GM06990 (cell line): ENCODE data around the gene KCNIP1.

Experiments
- DNase-seq: peaks from one replicate; pipeline ENCODE4 v3.0.0-alpha.2; 2011; ENCODE audit not compliant: insufficient read length; ENCODE audit errors: extremely low read depth
- H3K27me3 ChIP-seq: replicated peaks from 2 replicates; pipeline ENCODE4 v1.6.0; 2011; ENCODE audit warnings: low read length; ENCODE audit not compliant: control insufficient read depth, insufficient read depth
- H3K36me3 ChIP-seq: 2 replicates; pipeline ENCODE4 v1.5.1; 2011; ENCODE audit warnings: low read length; ENCODE audit not compliant: control insufficient read depth, insufficient read depth
- H3K4me3 ChIP-seq: replicated peaks from 2 replicates; pipeline ENCODE4 v1.5.1; 2011; ENCODE audit warnings: low read depth, mild to moderate bottlenecking, control low read depth, low read length
- CTCF ChIP-seq: IDR thresholded peaks from 2 replicates; pipeline ENCODE4 v1.5.1; 2011; ENCODE audit warnings: low read length, control low read depth, mild to moderate bottlenecking, inconsistent platforms; ENCODE audit not compliant: insufficient read depth, poor library complexity, severe bottlenecking

KCNIP1 gene

GRCh38 chr5:170740551-170741205 lies 236.9 kb downstream of the KCNIP1 start:
- H3K4me3 ChIP-seq = no peak overlapping the region
- no peak for DNase-seq
- H3K27me3 ChIP-seq = no peaks in the 10 kb centered on the region; the same call in none of the 2 replicates
- H3K36me3 ChIP-seq = no peaks in the 10 kb centered on the region
- no peak for TF ChIP-seq CTCF

DNA sequence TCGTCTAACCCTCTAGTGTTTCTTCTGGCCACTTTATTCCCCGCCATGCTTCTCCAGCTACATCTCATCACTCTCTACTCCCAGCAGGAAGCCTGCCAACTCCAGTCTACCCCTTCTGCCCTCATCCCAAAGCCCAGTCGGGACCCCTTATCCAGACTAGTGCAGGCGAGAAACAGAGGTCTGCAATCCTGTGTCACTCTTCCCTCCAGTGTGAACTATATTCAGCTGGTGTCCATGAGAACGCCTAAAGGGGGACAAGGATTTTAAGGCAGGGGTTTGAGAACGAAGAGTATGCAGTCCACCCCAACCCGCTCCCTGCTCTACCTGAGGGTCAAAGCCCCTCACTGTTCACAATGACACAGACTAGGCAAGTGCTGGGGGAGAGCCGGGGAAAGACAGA lies 238.0 kb downstream of the KCNIP1 start:
- Histone ChIP-seq H3K4me3 (no peak overlapping the region), H3K36me3 (no peaks in the 10 kb centered on the region), H3K27me3 (no peaks in the 10 kb centered on the region; the same call in none of the 2 replicates)
- no peak for DNase-seq
- TF ChIP-seq CTCF = no peak

DNA sequence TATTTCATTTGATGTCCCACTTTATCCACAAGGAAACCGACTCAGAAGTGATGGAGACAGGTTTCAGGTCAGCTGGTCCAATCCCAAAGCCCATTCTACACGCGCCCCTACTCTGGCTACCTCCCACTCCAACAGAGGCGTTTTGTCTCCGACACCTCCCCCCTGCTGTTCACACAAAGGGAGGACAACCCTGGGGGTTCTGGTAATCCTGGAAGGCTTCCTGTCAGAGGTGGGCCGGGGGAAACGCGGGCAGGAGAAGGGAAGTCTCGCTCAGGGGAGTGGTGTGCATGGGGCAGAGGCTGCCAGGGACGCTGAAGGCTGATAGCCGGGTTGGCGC lies 240.0 kb downstream of the KCNIP1 start:
- H3K4me3 ChIP-seq = no peak overlapping the region
- no peaks in the 10 kb centered on the region for H3K36me3 ChIP-seq
- no peaks in the 10 kb centered on the region; the same call in none of the 2 replicates for H3K27me3 ChIP-seq
- DNase-seq = no peak
- TF ChIP-seq CTCF = no peak

DNA sequence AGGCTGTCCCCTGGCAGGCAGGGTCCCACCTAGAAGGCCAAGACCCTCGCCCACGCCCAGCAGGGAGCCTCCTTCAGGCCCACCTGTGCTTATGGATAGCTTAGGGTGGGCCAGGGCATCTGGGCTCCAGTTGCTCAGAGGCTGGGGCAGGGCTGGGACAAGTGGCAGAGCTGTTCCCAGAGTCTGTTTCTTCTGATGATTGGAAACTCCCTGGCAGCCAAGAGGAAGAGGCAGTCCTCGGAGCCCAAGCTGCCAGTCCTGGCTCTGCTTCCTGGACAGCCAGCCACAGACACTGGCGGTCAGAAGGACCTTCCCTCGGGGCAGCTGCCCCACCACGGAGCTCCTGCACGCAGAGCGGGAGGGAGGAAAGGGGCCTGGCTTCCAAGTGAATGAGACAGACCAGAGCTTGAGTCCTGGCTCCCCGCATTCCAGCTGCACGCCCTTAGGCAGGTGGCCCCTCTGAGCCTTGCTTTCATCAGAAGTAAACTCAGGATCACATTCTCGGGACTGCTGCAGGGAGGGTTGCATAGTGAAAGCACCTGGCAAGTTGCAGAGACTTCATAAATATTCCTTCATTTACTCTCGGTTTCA lies 241.8 kb downstream of the KCNIP1 start:
- H3K36me3 ChIP-seq = no peaks in the 10 kb centered on the region
- H3K4me3 ChIP-seq = no peak overlapping the region
- DNase-seq = no peak
- no peak for TF ChIP-seq CTCF
- peaks cover 2% of the 10 kb centered on the region; the same call in 1 of the 2 replicates for H3K27me3 ChIP-seq

DNA sequence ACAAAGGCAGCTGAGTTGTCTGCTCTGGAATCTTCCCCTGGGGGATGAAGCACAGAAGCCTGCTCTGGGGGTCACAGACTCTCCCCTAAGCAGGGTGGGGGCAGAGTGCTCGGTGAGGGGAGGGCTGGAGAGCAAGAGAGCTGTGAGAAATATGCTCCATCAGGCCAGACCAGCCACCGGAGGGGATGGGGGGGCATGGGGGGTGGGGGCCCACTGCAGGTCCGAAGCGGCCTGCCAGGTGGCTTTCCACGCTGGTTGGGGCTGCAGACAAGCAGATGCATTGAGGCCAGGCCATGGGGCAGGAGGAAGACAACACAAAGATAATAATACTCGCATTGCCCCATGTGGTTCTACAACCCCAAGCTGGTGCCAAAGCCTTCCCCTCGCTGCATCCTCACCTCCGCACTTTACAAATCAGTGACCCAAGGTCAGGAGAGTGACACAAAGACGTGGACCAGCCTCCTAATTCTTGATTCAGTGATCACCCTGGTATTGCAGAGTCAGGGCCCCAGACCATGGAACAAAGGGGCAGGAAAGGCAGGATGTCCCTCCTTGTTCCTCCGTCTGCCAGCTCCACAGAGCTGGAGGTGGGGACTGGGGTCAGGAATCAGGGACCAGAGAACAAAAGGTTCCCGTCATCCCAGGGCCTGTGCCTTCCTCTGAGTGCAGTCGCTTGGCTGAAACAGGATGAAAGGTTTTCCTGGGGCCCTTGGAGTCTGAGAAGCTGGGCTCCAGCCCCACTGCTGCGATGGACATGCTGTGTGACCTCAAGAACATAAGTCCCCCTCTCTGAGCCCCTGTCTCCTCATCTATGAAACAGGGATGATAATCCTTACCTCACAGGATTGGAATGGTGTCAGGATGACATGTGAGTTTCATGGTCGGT lies 242.5 kb downstream of the KCNIP1 start:
- H3K36me3 ChIP-seq = no peaks in the 10 kb centered on the region
- H3K27me3 ChIP-seq = peaks cover 2% of the 10 kb centered on the region; the same call in 1 of the 2 replicates
- H3K4me3 ChIP-seq = no peak overlapping the region
- TF ChIP-seq CTCF = no peak
- no peak for DNase-seq
